ENCODE results near the gene TUBB1. TPM values are rescaled to one million over a fixed set of nuclear protein-coding genes. Genes with fewer than 3 reads are reported as not detected.

TUBB1 gene
- total RNA-seq, 4 donors from 2014 or later = 0.17 TPM; not detected in 3

DNA sequence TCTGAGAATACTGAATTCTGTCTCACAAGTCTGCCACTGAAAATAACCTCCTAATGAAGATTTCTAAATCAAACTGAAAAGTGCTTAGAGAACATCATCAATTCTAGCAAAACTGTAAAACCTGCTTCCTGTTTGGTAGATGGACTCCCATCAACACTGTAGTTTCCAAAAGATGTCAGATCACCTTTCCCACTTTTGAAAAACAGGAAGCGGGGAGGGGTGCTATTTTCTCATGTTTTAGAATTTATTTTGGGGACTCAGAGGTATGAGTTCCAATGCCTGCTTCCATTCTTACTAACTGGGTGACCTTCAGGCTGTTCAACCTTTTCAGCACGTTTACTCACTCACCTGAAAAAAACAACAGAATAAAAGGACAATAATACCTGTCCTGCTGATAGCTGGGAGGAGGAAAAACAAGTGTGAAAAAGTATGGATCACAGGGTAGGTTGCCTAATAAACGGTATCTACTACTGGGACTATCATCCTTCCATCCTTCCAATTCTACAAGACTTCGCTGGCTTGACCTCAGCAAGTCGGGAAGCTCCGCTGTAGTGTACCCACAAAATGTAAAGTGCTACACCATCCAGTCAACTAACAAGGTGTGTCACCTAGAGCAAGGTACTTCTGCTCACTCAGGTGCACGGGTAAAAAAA is 11.8 kb downstream of the TUBB1 start:
- Histone ChIP-seq H3K4me3 (peak overlapping the region; percentile 91), H3K36me3 (peaks cover 33% of the 10 kb centered on the region)

DNA sequence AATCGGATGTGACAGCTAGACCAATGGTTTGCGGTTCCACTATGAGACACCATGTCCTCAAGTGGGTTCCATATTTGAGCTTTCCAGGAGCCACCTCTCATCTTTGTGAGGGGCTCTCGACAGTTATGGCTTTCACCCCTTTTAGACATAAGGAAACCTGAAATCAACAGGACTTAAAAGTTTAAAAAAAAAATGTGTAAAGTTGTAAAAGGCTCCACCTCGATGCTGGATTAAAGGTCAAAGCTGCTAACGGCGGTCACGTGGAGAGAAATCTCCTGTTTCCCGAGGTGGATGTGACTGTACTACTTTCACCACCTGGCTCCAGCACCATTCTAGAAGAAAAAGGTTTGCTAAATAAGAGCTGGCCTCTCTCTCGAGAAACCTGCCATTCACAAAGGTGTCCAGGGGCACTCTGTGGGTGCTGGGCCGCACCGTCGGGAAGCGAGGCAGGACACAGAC is 12.4 kb downstream of the TUBB1 start:
- no peak for TF ChIP-seq EP300 (IDR thresholded peaks at IDR 0.05)
- TF ChIP-seq POLR2AphosphoS5 (IDR thresholded peaks at IDR 0.05) = no peak
- TF ChIP-seq POLR2A (IDR thresholded peaks at IDR 0.05) = no peak
- TF ChIP-seq, protein P1, sequence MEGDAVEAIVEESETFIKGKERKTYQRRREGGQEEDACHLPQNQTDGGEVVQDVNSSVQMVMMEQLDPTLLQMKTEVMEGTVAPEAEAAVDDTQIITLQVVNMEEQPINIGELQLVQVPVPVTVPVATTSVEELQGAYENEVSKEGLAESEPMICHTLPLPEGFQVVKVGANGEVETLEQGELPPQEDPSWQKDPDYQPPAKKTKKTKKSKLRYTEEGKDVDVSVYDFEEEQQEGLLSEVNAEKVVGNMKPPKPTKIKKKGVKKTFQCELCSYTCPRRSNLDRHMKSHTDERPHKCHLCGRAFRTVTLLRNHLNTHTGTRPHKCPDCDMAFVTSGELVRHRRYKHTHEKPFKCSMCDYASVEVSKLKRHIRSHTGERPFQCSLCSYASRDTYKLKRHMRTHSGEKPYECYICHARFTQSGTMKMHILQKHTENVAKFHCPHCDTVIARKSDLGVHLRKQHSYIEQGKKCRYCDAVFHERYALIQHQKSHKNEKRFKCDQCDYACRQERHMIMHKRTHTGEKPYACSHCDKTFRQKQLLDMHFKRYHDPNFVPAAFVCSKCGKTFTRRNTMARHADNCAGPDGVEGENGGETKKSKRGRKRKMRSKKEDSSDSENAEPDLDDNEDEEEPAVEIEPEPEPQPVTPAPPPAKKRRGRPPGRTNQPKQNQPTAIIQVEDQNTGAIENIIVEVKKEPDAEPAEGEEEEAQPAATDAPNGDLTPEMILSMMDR (IDR thresholded peaks at IDR 0.05) = no peak
- Histone ChIP-seq H3K27me3 (no peaks in the 10 kb centered on the region), H3K4me3 (peak overlapping the region; percentile 91), H3K4me1 (peaks cover 41% of the 10 kb centered on the region), H3K9me3 (no peaks in the 10 kb centered on the region), H3K36me3 (peaks cover 38% of the 10 kb centered on the region), H3K27ac (peak overlapping the region; percentile 89)
- no peak for DNase-seq (ENCODE audit: low spot score in 2 of 2)
- WGBS = 21% methylated on average over 9 of the region's 13 CpGs

More for the DNA sequence above, 11.8 kb downstream of the TUBB1 start:
- Histone ChIP-seq H3K27ac (no peak overlapping the region), H3K4me1 (peaks cover 41% of the 10 kb centered on the region), H3K9me3 (no peaks in the 10 kb centered on the region), H3K27me3 (no peaks in the 10 kb centered on the region)
- no peak for DNase-seq (ENCODE audit: low spot score in 2 of 2)
- 63% methylated on average over 7 of the region's 7 CpGs for WGBS
- no peak for TF ChIP-seq POLR2AphosphoS5 (IDR thresholded peaks at IDR 0.05)
- TF ChIP-seq EP300 (IDR thresholded peaks at IDR 0.05) = no peak
- no peak for TF ChIP-seq POLR2A (IDR thresholded peaks at IDR 0.05)
- TF ChIP-seq, protein P1 (IDR thresholded peaks at IDR 0.05) = no peak

DNA sequence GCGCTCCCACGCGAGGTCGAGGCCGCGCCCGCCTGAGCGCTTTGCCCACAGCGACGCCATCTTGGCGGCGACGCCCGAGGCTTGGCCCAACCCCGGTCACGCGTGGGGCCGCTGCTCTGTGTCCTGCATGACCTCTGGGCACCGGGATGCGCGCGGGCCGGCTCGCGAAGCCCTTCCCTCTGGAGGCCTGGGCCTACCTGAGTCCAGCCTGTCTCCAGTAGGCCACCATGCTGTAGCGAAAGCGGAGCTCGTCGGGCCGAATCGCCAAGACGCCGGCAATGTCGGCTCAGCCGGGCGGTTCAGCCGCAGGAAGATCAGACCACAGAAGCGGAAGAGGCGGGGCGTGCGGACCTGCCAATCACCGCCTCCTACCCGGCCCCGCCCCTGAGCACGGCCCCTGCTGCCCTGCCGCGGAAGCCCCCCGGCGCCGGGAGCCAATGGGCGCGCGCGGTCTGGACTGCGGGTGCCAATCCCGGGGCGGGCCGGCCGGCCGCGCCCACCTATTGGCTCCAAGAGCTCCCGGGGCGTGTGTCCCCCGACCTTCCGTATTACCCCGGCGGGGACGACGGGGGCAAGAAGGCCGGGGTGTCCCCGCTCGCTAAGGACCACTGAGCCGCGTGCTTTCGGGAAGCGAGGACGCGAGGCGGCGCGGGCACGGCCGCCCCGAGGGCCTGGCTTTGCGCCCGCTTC is 12.9 kb downstream of the TUBB1 start, which contains the start of gene ATP5F1E:
TSS of gene ATP5F1E (minus strand) at position 313 of the 690 bp plus-strand sequence. CDS start at position 229, 84 bp downstream.
- Histone ChIP-seq H3K4me1 (peaks cover 41% of the 10 kb centered on the region), H3K4me3 (peak within 1 kb of the TSS; percentile 91), H3K27ac (peak within 1 kb of the TSS; percentile 89), H3K36me3 (peaks cover 44% of the 10 kb centered on the region), H3K9me3 (no peaks in the 10 kb centered on the region), H3K27me3 (no peaks in the 10 kb centered on the region)
- DNase-seq (ENCODE audit: low spot score in 2 of 2) = peak; percentile 97
- WGBS = under 1% methylated on average over 56 of the region's 86 CpGs
- TF ChIP-seq, protein P1 (IDR thresholded peaks at IDR 0.05) = no peak
- TF ChIP-seq POLR2A (IDR thresholded peaks at IDR 0.05) (peak; percentile 92 to 94), POLR2AphosphoS5 (IDR thresholded peaks at IDR 0.05) (peak in 2 of 3 donors; percentile 84 to 87), EP300 (IDR thresholded peaks at IDR 0.05) (no peak)

DNA sequence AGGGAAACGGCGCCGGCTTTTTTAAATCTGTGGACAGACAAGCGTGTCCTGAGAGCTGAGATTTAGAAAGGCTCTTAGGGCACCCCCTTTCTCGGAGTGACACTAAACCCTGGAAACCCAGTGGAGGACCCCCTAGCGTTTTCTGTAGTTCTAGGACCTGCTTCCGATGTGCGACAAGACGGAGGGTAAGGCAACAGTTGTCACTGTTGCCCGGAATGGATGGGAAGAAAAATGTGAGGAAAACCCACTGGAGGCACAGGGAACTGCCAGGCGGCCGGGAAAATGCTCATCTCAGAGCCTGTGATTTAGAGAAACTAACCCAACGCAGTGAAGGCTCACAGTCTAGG is 13.5 kb downstream of the TUBB1 start:
- DNase-seq (ENCODE audit: low spot score in 2 of 2) = no peak
- H3K27ac ChIP-seq = peak overlapping the region; percentile 89
- H3K4me3 ChIP-seq = peak overlapping the region; percentile 91
- H3K9me3 ChIP-seq = no peaks in the 10 kb centered on the region
- TF ChIP-seq POLR2AphosphoS5 (IDR thresholded peaks at IDR 0.05) = no peak
- no peak for TF ChIP-seq EP300 (IDR thresholded peaks at IDR 0.05)
- TF ChIP-seq, protein P1 (IDR thresholded peaks at IDR 0.05) = peak; percentile 26 to 32
- TF ChIP-seq POLR2A (IDR thresholded peaks at IDR 0.05) = no peak
- peaks cover 49% of the 10 kb centered on the region for H3K36me3 ChIP-seq
- WGBS = 4% methylated on average over 9 of the region's 13 CpGs
- H3K27me3 ChIP-seq = no peaks in the 10 kb centered on the region
- H3K4me1 ChIP-seq = peaks cover 41% of the 10 kb centered on the region

DNA sequence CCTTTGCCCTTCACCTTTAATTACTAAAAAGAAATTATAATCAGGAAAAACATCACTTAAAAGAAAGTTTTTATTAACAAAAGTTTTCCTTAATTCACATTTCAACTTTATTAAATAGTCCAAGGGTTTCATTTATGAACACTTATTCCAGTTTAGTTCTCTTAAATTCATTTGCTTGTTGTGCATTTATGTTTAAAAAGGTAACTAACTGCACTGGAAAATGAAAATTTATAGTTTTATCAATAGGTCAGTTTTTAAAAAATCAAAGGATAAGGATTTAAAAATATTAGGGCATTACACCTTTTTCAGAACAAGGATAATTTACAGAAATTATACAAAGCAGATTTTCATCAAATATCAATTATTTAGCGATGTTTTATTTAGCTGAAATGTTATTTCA is 13.9 kb downstream of the TUBB1 start:
- H3K9me3 ChIP-seq = no peaks in the 10 kb centered on the region
- no peaks in the 10 kb centered on the region for H3K27me3 ChIP-seq
- peaks cover 39% of the 10 kb centered on the region for H3K4me1 ChIP-seq
- H3K4me3 ChIP-seq = peak overlapping the region; percentile 91
- no peak overlapping the region for H3K27ac ChIP-seq
- H3K36me3 ChIP-seq = peaks cover 53% of the 10 kb centered on the region
- DNase-seq (ENCODE audit: low spot score in 2 of 2) = no peak
- TF ChIP-seq, protein P1 (IDR thresholded peaks at IDR 0.05) = no peak
- TF ChIP-seq POLR2A (IDR thresholded peaks at IDR 0.05) (no peak), EP300 (IDR thresholded peaks at IDR 0.05) (no peak)
- 97% methylated on average over 1 of the region's 1 CpG for WGBS

Data from suprapubic skin (tissue), 4 donors.